Activated CD4-positive, alpha-beta T cell treated with anti-CD3 and anti-CD28 coated beads, Interleukin-2, amount 50 U/mL, for 48 hours (primary cell): Measurements from ENCODE around the gene CHST2.
"Not testable (repeated sequence)": the region's sequence is repeated elsewhere in the genome, so short reads cannot be mapped to it uniquely, and the experiment has no call there.

Experiments
- DNase-seq, 2 experiments: peaks; one replicate each; pipeline ENCODE4 v3.0.0-alpha.2; 2020

The CHST2 gene, protein sequence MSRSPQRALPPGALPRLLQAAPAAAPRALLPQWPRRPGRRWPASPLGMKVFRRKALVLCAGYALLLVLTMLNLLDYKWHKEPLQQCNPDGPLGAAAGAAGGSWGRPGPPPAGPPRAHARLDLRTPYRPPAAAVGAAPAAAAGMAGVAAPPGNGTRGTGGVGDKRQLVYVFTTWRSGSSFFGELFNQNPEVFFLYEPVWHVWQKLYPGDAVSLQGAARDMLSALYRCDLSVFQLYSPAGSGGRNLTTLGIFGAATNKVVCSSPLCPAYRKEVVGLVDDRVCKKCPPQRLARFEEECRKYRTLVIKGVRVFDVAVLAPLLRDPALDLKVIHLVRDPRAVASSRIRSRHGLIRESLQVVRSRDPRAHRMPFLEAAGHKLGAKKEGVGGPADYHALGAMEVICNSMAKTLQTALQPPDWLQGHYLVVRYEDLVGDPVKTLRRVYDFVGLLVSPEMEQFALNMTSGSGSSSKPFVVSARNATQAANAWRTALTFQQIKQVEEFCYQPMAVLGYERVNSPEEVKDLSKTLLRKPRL

DNA sequence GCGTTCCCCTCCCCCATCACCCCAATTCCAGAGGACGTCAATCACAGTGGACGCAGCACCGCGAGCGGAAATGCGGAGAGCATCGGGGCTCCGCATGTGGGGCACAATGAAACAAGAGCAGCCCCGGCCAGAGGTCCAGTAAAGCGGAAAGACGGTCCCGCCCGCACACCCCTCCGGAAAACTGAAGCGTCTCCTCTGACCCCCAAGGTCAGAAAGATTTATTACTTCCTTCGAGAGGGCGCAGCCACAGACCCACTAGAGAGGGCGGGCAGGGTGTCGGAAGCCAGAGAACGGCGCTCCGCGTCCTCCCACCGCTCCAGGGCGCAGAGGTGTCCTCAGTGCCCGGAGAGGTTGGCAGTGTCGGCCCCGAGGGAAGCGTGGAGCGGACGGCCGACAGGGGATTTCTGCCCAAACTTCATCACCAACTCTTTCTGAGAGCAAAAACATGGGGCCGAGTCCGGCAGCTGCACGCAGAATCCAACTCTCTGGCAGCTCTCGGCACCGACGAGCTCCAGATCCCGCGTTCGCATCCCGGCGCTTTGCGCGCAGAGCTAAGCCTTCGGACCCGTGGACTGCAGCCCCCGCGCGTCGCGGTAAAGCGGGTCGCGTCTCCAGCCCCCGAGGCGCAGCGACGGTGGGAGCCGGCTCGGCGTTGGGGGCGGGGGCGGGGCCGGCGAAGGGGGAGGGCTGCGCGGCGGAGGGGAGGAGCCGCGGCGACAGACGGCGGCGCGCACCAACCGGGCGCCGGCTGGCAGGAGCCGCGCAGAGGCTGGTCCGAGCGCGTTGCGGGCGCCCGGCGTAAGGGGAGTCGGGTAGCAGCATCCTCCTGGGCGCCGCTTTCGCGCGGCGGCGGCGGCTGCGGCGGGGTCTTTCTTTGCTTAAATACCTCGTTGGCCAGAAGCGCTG is at the start of gene CHST2:
Gene CHST2, plus strand, starts transcription at position 763 of the 906 bp plus-strand sequence. CDS start 1,046 bp downstream, outside the sequence.
- DNase-seq = peak; percentile 70 to 77

DNA sequence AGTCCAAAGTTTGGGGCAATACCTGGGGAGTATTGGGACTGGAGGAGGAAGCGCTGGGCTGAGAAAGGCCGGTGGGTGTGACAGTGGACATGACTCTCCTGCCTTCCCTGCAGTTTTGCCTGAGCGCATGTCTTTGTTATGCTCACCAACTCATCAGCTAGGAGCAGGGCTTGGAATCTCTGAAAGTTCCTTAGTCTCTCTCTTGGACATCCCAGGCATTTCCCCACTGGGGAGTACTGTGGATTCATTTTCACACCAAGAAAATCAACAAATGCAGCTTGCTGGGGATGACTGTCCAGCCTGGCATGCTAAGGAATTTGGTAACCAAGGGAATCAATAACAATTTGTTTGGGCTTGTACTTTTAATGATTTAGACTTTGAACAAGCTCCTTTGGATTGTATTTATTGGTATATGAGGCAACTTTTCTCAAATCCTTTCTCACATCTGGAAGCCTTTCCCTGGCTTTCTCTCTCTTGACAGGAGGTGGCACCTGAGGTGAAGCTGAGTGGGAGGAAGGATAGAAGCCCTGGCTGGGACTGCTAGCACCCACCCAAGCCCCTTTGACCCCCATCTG is 48.5 kb upstream of the CHST2 start:
- DNase-seq = no peak

DNA sequence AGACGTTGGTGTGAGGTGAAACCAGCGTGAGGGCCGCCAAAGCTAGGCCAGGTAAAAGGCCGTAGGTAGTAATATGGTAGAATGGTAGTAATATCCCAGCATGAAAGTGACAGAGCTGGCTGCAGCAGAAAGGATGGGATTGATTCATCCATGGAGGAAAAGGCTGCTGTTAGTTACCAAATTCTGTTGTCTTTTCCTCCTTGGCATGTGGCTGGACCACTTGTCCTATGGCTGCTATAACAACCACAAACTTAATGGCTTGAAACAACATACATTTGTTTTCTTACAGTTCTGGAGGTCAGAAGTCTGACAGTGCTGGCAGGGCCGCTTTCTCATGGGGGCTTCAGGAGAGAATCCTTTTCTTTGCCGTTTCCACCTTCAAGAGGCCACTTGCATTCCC is 47.8 kb upstream of the CHST2 start:
- DNase-seq = no peak

DNA sequence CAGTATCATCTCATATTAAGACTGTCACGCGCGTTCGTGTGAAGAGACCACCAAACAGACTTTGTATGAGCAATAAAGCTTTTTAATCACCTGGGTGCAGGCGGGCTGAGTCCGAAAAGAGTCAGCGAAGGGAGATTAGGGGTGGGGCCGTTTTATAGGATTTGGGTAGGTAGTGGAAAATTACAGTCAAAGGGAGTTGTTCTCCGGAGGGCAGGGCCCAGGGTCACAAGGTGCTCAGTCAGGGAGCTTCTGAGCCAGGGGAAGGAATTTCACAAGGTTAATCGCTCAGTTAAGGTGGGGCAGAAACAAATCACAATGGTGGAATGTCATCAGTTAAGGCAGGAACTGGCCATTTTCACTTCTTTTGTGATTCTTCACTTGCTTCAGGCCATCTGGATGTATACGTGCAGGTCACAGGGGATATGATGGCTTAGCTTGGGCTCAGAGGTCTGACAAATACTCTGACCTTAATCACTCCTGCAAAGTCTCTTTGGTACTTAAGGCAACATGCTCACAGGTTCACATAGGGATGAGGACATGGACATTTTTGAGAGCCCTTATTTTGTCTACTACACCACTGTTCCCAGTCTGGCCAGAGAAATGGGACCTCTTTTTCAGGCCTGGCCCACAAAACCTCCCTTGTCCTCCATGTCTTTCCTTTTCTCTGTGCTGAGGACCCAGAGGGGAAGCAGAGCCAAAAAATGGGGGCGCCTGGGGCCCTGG is 47.1 kb upstream of the CHST2 start:
- not testable (repeated sequence) for DNase-seq

DNA sequence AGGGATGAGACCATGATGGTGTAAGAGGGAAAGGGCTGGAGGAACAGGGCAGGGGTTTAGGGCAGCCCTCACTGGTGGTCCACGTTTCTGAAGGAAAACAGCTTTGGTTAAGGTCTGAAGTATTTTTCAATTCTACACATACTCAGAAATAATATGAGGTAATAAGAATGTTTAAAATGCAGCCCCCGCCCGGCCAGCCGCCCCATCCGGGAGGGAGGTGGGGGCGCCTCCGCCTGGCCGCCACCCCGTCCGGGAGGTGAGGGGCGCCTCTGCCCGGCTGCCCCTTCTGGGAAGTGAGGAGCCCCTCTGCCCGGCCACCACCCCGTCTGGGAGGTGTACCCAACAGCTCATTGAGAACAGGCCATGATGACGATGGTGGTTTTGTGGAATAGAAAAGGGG is 46.0 kb upstream of the CHST2 start:
- DNase-seq = not testable (repeated sequence)

DNA sequence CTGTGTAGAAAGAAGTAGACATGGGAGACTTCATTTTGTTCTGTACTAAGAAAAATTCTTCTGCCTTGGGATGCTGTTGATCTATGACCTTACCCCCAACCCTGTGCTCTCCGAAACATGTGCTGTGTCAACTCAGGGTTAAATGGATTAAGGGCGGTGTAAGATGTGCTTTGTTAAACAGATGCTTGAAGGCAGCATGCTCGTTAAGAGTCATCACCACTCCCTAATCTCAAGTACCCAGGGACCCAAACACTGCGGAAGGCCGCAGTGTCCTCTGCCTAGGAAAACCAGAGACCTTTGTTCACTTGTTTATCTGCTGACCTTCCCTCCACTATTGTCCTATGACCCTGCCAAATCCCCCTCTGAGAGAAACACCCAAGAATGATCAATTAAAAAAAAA is 45.6 kb upstream of the CHST2 start:
- DNase-seq = not testable (repeated sequence)

DNA sequence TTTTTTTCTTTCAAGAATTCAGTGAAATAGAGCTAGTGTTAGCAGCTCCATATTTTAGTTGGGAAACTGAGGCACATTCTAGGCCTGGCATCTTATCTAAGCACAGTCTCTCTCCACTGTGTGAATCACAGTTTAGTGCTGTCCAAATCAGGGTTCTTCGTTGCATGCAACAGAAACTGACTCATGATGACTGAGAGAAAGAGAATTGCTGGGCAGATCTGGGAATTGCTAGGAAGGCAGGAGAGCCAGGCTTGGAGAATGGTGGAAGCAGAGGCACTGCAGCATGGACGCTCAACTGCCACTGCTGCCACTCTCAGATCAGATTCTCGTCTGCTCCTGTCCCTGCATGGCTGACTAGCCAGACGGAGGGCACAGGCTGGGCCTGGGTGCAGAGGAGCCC is 40.7 kb upstream of the CHST2 start:
- no peak for DNase-seq

DNA sequence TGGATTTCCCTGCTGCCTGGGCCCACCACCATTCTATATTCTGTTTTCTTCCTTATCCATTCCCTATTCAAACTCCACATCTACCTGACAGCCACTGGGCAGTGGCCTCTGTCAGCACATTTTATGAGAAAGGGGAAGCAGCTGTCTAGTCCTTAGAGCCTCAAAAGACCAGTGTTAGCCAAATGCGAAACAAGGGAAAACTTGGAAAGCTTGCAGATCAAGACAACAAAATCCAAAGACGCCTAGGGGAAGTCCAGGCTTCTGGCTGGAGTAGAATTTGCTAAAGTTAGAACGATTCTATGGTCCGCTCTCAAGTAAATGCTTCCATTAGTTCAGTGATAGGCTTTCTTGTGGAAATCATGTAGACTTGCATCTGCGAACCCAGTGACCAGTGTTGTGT is 39.4 kb upstream of the CHST2 start:
- DNase-seq = no peak

DNA sequence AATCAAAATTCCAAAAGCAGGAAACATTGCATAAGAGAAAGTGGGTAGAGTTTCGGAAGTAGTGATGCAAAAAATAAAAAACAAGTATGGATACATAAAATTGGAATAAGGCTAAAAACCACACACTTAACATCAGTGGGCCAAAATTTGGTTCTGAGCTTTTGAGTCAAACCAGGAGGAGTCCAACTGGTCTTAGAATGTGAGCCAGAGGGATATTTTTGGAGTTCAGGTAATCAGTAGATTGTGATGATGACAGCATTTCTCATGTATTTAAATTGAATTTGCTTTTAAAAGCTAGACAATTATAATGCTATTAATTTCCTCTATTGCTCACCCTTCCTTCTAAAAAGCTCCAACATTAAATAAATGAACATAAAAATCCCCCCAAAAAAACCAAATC is 38.2 kb upstream of the CHST2 start:
- no peak for DNase-seq

DNA sequence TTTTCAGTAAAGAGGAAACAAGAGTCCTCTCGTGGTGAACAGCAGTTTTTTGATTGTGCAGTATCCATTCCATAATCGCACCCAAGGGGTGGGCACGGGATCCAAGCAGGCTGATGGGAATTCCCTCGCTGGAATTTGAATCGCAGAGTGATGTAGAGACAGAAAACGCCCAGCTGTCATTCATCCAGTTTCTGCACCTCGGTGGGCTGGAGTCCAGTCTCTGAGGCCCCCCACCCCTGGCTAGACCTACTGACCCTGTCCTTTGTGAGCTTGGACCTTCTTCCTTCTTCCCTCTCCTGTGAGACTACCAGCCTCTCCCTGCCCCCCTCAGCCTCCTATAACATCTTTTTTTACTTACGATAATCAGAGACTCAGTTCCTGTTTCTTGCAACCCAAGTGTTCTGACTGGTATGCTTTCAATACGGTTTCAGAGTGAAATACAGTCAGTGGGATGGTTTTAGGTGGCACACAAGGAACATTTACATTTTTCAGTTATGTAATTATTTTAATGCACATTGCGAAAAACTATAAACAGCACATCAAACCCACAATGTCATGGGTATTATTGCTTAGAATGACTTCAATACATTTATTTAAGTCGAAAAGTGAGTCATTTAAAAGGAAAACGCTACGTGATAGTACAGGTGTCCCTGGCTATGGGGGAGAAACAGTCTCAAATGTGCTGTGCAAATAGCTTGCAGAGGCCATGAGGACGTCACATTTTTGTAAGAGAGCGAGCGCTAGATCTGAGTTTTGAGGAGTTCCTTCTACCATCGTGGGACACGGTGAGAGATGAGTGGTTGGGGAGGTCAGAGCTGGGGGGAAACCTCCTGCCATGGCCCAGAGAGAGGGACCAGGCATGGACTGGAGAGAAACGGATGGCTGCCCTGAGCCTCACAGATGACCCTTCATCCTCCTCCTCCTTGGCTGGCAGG is 37.5 kb upstream of the CHST2 start:
- peak; percentile 23 to 43 for DNase-seq

DNA sequence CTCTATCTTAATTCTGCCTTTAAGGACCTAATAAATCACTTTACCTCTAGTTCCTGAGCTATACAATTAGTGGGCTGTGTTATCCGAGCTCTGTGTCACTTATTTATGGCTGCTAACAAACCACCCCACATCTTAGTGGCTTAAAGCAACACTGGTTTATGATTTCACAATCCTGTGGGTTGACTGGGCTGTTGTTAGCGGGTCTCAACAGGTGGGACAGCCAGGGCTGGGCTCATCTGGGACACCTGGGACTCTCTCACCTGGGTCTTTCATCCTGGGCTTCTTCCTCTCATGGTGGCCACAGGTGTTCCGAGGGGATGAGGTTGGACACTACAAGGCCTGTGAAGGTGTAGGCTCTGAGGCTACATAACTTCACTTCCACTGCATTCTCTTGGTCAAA is 35.8 kb upstream of the CHST2 start:
- DNase-seq = no peak

DNA sequence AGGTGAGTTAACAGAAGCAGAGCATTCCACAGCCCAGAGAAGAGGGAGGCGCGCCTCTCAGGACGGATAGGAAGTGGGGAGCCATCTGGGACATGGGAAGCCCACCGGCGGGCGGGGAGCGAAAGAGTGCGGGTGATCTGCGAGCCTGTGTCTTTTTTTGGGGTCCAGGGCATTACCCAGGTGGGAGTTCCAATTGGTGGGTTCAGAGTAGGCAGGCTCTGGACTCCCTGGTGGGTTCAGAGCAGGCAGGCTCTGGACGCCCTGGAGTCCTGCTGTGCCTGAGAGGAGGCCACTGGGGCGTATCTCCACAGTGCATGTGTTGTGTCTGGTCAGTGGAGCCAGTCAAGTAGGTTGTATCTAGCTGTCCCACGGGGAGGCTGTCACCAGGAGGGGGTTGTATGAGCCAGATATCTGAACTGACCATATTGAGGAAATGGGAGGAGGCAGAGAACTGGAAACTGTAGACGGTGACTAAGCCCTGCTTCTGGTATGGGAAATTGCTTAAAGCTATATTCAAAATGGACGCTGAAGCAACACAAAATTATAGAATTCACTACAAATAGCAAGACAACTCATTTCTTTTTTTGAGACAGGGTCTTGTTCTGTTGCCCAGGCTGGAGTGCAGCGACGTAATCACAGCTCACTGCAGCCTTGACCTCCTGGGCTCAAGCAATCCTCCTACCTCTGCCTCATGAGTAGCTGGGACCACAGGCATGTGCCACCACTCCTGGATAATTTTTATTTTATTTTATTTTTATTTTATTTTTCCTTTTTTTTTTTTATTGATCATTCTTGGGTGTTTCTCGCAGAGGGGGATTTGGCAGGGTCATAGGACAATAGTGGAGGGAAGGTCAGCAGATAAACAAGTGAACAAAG is 34.5 kb upstream of the CHST2 start:
- DNase-seq = no peak

DNA sequence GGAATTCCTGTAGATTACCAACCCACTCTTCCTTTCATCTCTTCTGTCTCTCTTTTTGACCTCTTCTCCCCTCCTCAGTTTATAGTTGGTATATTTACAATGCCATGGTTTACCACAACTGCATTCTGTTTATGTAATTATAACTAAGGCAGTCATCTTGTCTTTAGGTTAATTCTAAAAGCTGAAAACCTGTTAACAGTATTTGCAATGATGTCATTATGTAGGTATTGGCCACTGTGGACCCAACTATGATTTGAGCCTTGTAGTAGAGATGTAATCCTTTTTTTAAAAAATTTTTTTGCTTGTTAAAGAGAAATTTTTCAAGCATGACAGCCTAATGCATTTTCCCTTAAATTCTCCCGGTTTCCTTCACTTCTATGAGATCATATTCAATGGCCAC is 30.7 kb upstream of the CHST2 start:
- no peak for DNase-seq

DNA sequence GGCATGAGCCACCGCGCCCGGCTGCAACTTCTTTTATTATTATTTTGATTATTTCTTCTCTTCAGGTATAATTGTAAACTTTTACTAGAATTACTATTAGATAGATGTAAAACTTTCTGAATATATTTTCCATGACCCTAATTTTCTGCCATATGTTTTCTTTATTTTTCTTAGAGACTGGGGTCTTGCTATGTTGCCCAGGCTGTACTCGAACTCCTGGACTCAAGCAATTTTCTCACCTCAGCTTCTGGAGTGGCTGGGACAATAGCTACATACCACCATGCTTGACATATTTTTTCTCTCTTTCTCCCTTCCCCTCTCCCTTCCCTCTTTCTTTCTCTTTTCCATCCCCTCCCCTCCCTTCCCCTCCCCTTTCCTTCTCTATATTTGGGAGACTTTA is 29.6 kb upstream of the CHST2 start:
- DNase-seq = no peak

DNA sequence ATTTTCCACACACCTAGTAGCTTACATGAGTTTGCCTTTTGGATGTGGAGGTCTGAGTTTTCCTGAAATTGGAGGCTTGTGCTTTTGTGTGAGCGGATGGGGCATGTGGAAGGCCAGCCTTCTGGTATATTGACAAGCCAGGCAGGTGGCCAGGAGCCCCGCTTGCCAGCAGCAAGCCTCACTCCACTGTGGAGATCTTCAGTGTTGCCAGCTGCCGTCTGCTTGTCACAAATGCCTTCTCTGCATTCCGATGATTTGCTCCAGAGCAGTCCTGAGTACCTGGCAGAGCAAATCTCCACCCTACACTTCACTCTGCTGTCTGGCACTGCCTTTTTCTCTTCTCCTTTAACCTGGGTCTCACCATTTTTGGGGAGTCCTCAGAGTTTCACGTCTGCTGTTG is 29.1 kb upstream of the CHST2 start:
- DNase-seq = no peak

DNA sequence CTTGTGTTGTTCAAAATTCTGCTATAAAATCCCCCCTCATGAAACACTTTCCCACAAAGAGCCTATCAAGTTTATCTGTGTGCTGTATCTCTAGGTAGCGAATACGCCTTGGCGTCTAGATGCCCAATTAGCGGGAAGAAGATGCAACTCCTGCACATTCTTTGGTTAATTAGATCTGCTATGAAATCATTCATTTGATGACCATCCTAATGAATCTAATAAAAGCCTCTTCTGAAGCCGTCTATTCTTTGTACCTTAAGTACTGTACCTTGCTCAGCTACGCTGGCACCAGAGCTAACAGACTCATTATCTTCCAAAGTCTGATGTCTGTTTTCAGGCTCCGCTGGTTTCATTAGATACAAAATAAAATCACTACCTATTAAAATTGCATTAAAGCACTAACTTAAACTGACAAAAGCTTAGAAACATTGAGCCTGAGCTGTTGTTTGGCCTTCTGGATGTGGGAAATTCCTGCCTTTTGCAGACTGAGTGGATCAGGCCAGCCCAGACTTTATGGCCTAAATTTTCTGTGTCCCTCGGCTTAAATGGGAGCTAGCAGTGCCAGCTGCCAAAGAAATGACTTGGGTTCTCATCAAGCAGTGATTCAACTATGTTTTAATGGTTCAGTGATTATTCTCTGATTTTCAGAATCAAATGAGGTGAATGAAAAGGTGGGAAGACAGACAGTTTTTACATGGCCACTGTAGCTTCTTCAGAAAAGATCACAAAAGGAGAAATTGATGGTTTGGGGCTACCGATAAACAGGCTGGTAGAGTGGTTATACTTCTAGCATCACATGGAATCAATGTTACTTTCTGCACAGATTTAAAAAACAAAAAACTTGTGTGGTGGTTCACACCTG is 28.4 kb upstream of the CHST2 start:
- no peak for DNase-seq

DNA sequence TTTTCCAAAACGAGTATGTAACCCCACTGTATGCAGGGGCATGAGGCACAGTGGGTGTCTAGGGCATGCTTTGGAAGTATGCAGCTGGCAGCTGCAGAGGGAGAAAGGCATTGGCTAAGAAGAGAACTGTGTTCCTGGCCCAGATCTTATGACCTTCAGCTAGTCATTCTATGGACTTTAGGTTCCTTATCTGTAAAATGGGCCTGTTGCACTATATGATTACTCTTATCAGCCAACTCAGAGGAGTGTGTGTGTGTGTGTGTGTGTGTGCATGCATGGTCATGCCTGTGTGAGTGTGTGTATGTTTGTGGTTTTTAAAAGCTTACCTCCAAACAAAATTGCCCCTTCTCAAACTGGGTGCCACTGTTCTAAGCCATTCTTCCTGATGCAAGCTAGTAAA is 27.4 kb upstream of the CHST2 start:
- no peak for DNase-seq

DNA sequence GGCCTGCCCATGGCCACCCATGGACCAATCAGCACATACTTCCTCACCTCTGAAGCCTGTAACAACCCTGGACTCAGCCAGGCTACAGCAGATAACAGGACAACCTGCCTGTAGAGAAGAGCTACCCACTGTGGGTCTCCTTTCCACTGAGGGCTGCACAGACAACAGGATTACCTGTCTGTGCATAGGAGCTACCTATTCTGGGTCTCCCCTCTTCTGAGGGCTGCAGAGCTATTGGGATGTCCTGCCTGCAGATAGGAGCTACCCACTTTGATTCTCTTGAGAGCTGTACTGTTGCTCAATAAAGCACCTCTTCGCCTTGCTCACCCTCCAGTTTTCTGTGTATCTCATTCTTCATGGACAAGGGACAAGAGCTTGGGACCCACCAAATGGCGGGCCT is 23.8 kb upstream of the CHST2 start:
- DNase-seq = no peak

DNA sequence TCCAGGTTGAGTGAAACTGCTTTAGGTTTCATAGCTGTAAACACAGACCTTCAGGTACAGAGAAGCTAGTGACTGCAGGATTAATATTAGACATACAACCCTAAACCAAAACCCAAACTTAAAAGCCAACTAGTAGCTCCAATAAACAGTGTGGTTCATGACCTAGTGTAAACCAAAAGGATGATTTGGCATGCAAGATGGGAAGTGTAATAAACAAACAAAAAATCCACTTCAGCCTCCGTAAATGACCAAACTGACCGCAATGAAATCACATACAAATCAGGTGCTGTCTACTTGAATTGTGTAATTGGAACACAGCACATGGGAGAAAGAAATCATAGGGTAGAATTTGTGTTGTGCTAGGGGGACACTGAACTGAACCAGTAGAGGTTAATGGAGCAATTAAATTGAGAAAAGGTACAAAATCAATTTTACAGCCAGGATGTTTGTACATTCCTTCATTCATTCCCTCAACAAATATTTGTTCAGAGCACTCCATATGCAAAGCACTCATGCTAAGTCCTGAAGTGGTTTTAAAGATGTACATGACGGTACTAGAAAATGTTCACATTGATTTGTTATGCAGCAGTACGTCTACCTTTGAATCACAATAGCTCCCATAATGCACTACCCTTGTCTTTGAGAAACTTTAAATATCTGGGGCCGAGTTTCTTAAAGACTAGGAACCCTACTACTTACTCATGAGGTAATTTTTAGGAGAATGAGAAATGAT is 21.4 kb upstream of the CHST2 start:
- DNase-seq = no peak
